Left ventricle myocardium inferior (tissue), 1 donor: Measurements from ENCODE around the gene GAN. TPM values are rescaled to one million over a fixed set of nuclear protein-coding genes. Genes with fewer than 3 reads are reported as not detected.
"Not testable (repeated sequence)": the region's sequence is repeated elsewhere in the genome, so short reads cannot be mapped to it uniquely, and the experiment has no call there.

ENCODE experiments used
- DNase-seq: peaks from one replicate; pipeline ENCODE4 v3.0.0-alpha.2; 2020
- H3K27ac ChIP-seq: fragments of 200-600 bp; replicated peaks from 2 replicates; pipeline ENCODE4 v1.8.0; 2021
- H3K27me3 ChIP-seq: fragments of 200-600 bp; 2 replicates; pipeline ENCODE4 v1.8.0; 2021; ENCODE audit warnings: low read depth
- H3K36me3 ChIP-seq: fragments of 200-600 bp; 2 replicates; pipeline ENCODE4 v1.8.0; 2021
- H3K4me1 ChIP-seq: fragments of 200-600 bp; 2 replicates; pipeline ENCODE4 v1.8.0; 2021
- H3K4me3 ChIP-seq: fragments of 200-600 bp; 2 replicates; pipeline ENCODE4 v1.8.0; 2021; ENCODE audit warnings: mild to moderate bottlenecking, moderate library complexity
- H3K9me3 ChIP-seq: fragments of 200-600 bp; replicated peaks from 2 replicates; pipeline ENCODE4 v1.8.0; 2021
- intact Hi-C: fragments of 100-400 bp; cut with micrococcal nuclease; formaldehyde crosslinking; loops from one replicate; pipeline ENCODE4 v1.11.0; 2022
- total RNA-seq: library from RNA; stranded (reverse); fragmentation: NEBNext Ultra II Directional; extraction: Animal tissue kit (Norgen Biotek cat#: 25700); gene quantifications from one replicate; pipeline ENCODE4 v1.2.1, GENCODE V29; 2021
- TF ChIP-seq, protein P1 (sequence below): fragments of 200-600 bp; IDR thresholded peaks from 2 replicates; pipeline ENCODE4 v1.8.0; 2021; ENCODE audit warnings: antibody characterized with exemption, mild to moderate bottlenecking, borderline replicate concordance
- donor health status: DM: no; HTN: yes; CAD: no; lungs with severe emphysema.

Gene GAN
- total RNA-seq, 1 donor from 2014 or later: 9.0 TPM

DNA sequence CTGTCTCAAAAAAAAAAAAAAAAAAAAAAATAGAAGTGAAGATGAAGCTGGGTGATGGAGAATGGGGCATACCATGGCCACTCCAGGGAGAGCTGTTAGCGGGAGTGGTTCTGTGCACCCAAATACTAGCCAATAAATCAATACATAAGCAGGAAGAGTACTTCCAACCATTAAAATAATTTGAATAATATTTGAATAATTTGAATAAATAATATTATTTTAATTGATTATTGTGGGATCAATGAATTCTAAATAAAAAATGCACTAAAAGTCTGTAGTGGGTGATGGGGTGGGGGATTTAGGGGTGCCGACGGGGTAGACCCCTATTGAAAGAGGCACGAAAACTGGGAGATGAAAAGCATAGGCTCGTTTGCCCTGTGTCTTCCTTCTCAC is 88.4 kb downstream of the GAN start:
- intact Hi-C loops: loop anchor here (2.0 kb wide), 1 partner anchor 320 kb away; no protein-coding TSS in a partner anchor
- H3K4me3 ChIP-seq: peak overlapping the region; percentile 49
- H3K9me3 ChIP-seq: peaks cover 9% of the 10 kb centered on the region
- H3K27ac ChIP-seq: no peak overlapping the region
- no peak for DNase-seq
- peaks cover 22% of the 10 kb centered on the region for H3K27me3 ChIP-seq
- TF ChIP-seq, protein P1, sequence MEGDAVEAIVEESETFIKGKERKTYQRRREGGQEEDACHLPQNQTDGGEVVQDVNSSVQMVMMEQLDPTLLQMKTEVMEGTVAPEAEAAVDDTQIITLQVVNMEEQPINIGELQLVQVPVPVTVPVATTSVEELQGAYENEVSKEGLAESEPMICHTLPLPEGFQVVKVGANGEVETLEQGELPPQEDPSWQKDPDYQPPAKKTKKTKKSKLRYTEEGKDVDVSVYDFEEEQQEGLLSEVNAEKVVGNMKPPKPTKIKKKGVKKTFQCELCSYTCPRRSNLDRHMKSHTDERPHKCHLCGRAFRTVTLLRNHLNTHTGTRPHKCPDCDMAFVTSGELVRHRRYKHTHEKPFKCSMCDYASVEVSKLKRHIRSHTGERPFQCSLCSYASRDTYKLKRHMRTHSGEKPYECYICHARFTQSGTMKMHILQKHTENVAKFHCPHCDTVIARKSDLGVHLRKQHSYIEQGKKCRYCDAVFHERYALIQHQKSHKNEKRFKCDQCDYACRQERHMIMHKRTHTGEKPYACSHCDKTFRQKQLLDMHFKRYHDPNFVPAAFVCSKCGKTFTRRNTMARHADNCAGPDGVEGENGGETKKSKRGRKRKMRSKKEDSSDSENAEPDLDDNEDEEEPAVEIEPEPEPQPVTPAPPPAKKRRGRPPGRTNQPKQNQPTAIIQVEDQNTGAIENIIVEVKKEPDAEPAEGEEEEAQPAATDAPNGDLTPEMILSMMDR: no peak
- H3K36me3 ChIP-seq: no peaks in the 10 kb centered on the region
- peaks cover 20% of the 10 kb centered on the region for H3K4me1 ChIP-seq

DNA sequence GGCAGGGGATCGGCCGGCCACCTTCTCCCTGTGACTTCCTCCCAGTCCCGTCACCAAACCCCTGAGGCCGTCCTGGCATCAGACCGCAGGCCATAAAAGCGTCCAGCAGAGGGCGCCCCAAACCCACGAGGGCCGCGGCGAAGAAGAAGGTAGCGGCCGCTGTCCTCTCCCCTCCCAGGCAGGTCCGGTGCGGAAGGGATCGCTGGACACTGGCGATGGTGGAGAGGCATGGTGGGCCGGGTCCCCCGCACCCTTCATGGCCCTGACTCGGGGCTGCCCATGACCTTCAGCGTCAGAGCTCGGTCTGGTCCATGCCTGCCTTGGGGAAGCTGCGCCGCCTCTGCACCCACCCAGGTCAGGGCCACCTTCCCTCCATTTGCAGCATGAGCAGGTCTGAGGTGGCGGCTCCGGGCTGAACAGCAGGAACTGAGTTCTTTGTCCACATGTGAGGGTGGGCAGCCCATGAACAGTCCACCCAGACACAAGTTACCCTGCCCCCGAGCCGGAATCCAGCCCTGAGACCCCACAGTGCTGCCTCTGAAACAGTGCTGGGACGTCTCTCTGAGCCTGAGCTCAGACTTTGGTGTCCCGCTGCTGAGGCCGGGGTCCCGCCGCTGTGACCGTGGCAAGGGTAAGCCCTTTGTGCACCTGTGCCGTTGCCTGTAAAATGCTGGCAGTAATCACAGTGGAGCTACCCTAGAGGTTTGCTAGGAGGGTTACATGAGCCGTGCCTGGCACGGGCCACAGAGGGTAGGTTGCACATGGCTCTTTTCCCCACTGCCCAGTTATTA is 89.0 kb downstream of the GAN start:
- H3K27ac ChIP-seq: no peak overlapping the region
- peak; percentile 86 for DNase-seq
- peaks cover 20% of the 10 kb centered on the region for H3K4me1 ChIP-seq
- no peaks in the 10 kb centered on the region for H3K36me3 ChIP-seq
- intact Hi-C loops: loop anchor here (2.0 kb wide), 1 partner anchor 319 kb away; no protein-coding TSS in a partner anchor
- peaks cover 27% of the 10 kb centered on the region for H3K27me3 ChIP-seq
- TF ChIP-seq, protein P1: peak; percentile 98
- peak overlapping the region; percentile 49 for H3K4me3 ChIP-seq
- H3K9me3 ChIP-seq: peaks cover 9% of the 10 kb centered on the region

DNA sequence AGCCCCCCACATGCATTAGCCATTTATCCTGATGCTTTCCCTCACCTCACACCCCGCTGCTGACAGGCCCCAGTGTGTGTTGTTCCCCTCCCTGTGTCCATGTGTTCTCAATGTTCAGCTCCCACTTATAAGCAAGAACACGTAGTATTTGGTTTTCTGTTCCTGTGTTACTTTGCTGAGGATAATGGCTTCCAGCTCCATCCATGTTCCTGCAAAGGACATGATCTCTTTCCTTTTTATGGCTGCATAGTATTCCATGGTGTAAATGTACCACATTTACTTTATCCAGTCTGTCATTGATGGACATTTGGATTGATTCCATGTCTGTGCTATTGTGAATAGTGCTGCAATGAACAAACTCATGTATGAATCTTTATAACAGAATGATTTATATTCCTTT is 90.2 kb downstream of the GAN start:
- intact Hi-C loops, H3K36me3 ChIP-seq, H3K9me3 ChIP-seq, DNase-seq, H3K4me3 ChIP-seq, H3K27ac ChIP-seq: not testable (repeated sequence)
- Histone ChIP-seq H3K4me1 (peaks cover 20% of the 10 kb centered on the region), H3K27me3 (peaks cover 31% of the 10 kb centered on the region)

DNA sequence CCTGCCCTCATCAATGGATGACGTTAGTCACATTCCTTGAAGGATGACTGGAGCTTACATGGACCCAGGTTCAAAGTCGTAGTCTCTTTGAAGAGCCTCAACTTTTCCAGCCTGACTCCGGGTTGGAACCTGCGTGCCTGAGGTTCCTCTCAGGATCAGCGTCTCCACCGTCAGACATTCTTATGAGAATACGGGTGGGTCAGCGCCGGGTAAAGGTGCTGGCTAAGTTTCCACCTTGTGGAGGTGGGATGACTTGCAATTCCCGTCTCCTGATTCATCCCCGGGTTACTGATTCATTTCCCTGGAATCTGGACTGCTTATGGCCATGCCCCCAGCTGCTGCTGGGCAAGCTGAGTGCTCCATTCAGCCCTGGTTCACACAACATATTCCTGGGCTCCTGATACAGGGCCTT is 90.9 kb downstream of the GAN start:
- no peaks in the 10 kb centered on the region for H3K36me3 ChIP-seq
- intact Hi-C loops: no loop called here
- TF ChIP-seq, protein P1: no peak
- peaks cover 31% of the 10 kb centered on the region for H3K27me3 ChIP-seq
- no peak overlapping the region for H3K4me3 ChIP-seq
- no peak overlapping the region for H3K27ac ChIP-seq
- DNase-seq: no peak
- H3K4me1 ChIP-seq: peaks cover 19% of the 10 kb centered on the region
- no peaks in the 10 kb centered on the region for H3K9me3 ChIP-seq

DNA sequence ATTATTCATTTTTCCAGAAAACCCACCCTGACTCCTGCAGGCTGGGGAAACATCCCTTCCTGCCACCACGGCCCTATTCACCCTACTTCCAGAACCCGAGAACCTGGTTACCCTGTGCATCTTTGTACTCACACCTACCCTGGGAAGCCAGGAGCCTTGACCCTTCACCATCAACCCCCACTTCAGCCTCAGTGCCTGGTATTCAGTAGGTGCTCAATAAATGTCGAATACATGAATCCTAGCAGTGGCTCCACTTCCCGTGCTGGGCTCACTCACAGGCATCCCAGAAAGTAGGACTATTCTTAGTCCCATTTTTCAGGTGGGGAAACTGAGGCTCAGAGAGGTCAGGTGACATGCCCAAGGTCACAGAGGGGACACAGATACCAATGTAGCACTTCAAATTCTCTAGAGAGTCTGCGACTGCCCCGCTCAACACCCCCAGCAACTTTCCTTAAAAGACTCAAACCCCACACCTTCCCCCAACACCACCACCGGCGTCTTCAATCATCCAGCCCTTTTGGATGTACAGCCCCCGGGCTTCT is 93.7 kb downstream of the GAN start:
- TF ChIP-seq, protein P1: no peak
- Histone ChIP-seq H3K36me3 (no peaks in the 10 kb centered on the region), H3K27me3 (peaks cover 27% of the 10 kb centered on the region), H3K4me3 (no peak overlapping the region), H3K27ac (no peak overlapping the region), H3K9me3 (no peaks in the 10 kb centered on the region), H3K4me1 (peaks cover 6% of the 10 kb centered on the region)
- intact Hi-C loops: no loop called here
- DNase-seq: no peak

DNA sequence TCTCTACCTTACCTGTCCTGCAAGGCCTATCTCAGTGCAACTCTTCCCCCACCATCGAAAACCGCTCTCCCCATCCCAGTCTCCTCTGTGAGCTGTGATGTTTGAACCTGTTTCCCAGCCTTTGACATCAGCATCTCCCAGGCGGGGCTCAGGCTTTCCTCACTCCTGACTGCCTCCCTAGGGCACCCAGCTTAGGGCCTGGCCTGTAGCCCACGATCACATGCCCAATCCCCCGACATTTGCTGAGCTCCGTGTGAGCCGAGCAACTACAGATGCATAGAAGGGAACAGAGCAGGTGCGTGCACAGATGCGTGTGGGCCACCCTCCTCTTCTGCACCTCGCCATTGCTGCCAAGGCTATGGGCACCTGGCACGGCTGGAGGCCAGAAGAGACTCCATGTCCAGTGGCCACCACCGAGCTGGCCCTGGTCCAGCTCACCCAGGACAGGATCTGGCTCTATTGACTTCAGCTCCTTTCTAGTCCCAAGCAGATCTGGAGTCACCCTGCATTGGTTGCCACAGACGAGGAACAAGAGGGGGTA is 94.3 kb downstream of the GAN start:
- no peak for DNase-seq
- Histone ChIP-seq H3K9me3 (no peaks in the 10 kb centered on the region), H3K4me3 (no peak overlapping the region), H3K27me3 (peaks cover 23% of the 10 kb centered on the region), H3K4me1 (no peaks in the 10 kb centered on the region), H3K36me3 (no peaks in the 10 kb centered on the region), H3K27ac (no peak overlapping the region)
- TF ChIP-seq, protein P1: no peak
- intact Hi-C loops: no loop called here
